Loucy (cell line): ENCODE data around the gene ZNF655.

Source experiments
- H2AFZ ChIP-seq: fragments of 200-600 bp; sonication (generic); 2 replicates; pipeline ENCODE4 v1.6.0; 2016; ENCODE audit warnings: antibody characterized with exemption, mild to moderate bottlenecking, low read length, moderate library complexity
- H3F3A ChIP-seq: fragments of 200-600 bp; 2 replicates; pipeline ENCODE4 v1.6.0; 2016; ENCODE audit warnings: antibody characterized with exemption, low read depth, mild to moderate bottlenecking
- H3K27me3 ChIP-seq: fragments of 200-600 bp; sonication (generic); 2 replicates; pipeline ENCODE4 v1.6.1; 2014; ENCODE audit warnings: low read length, mild to moderate bottlenecking; ENCODE audit not compliant: insufficient read depth, poor library complexity, severe bottlenecking
- H3K36me3 ChIP-seq: fragments of 200-600 bp; sonication (generic); 2 replicates; pipeline ENCODE4 v1.6.1; 2016; ENCODE audit warnings: low read length; ENCODE audit not compliant: insufficient read depth
- H3K4me1 ChIP-seq: fragments of 200-600 bp; sonication (generic); 2 replicates; pipeline ENCODE4 v1.5.1; 2014; ENCODE audit warnings: low read length, mild to moderate bottlenecking; ENCODE audit not compliant: insufficient read depth, poor library complexity, severe bottlenecking
- H3K4me2 ChIP-seq: fragments of 200-600 bp; sonication (generic); 2 replicates; pipeline ENCODE4 v1.6.0; 2014; ENCODE audit warnings: antibody characterized with exemption, low read length, low read depth, mild to moderate bottlenecking; ENCODE audit not compliant: poor library complexity, severe bottlenecking
- H3K4me3 ChIP-seq: fragments of 200-600 bp; sonication (generic); 2 replicates; pipeline ENCODE4 v1.5.1; 2014; ENCODE audit warnings: low read length, mild to moderate bottlenecking, mixed read lengths; ENCODE audit not compliant: poor library complexity, severe bottlenecking
- H3K79me2 ChIP-seq: fragments of 200-600 bp; sonication (generic); 2 replicates; pipeline ENCODE4 v1.6.1; 2014; ENCODE audit warnings: low read length; ENCODE audit not compliant: insufficient read depth
- H3K9ac ChIP-seq: fragments of 200-600 bp; sonication (generic); 2 replicates; pipeline ENCODE4 v1.6.0; 2014; ENCODE audit warnings: mild to moderate bottlenecking, low read depth, low read length, moderate library complexity; ENCODE audit not compliant: poor library complexity, severe bottlenecking
- H3K9me2 ChIP-seq: fragments of 200-600 bp; sonication (generic); replicated peaks from 2 replicates; pipeline ENCODE4 v1.6.1; 2016; ENCODE audit warnings: low read depth, low read length, mixed read lengths
- H3K9me3 ChIP-seq: fragments of 200-600 bp; sonication (generic); 2 replicates; pipeline ENCODE4 v1.6.1; 2014; ENCODE audit warnings: mild to moderate bottlenecking, antibody characterized with exemption, low read length, low read depth; ENCODE audit not compliant: insufficient read depth
- H4K20me1 ChIP-seq: fragments of 200-600 bp; sonication (generic); 2 replicates; pipeline ENCODE4 v1.6.0; 2014; ENCODE audit warnings: antibody characterized with exemption, low read length, mild to moderate bottlenecking; ENCODE audit not compliant: insufficient read depth, poor library complexity, severe bottlenecking
- EZH2phosphoT487 ChIP-seq: fragments of 200-600 bp; IDR thresholded peaks from 2 replicates; pipeline ENCODE4 v1.6.1; 2018; ENCODE audit warnings: antibody characterized with exemption, mild to moderate bottlenecking, moderate library complexity, borderline replicate concordance
- TF ChIP-seq, protein P1 (sequence below): fragments of 200-600 bp; sonication (generic); conservative IDR thresholded peaks from 2 replicates; pipeline ENCODE4 v1.5.1; 2014; ENCODE audit warnings: mild to moderate bottlenecking, antibody characterized with exemption, low read length

Gene ZNF655

DNA sequence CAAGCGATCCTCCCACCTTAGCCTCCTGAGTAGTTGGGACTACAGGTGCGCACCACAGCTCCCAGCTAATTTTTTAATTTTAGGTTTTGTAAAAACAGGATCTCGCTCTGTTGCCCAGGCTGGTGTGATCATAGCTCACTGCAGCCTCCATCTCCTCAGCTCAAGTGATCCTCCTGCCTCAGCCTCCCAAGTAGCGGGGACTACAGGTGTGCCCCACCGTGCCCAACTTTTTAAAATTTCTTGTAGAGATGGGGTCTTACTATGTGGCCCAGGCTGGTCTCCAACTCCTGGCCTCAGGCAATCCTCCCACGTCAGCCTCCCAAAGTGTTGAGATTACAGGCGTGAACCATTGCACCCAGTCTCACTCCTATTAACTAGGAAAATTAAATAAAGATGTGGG, 47.1 kb downstream of the ZNF655 start:
- H3K36me3 ChIP-seq, result no peaks in the 10 kb centered on the region
- H3K9me2 ChIP-seq, result no peaks in the 10 kb centered on the region
- no peaks in the 10 kb centered on the region for H3K4me1 ChIP-seq
- H3K79me2 ChIP-seq, result no peaks in the 10 kb centered on the region
- no peak overlapping the region for H3K4me3 ChIP-seq
- no peaks in the 10 kb centered on the region for H3F3A ChIP-seq
- no peak overlapping the region for H3K4me2 ChIP-seq
- no peaks in the 10 kb centered on the region for H4K20me1 ChIP-seq
- no peak overlapping the region for H2AFZ ChIP-seq
- no peaks in the 10 kb centered on the region for H3K9me3 ChIP-seq
- no peaks in the 10 kb centered on the region for H3K27me3 ChIP-seq
- no peak for TF ChIP-seq EZH2phosphoT487
- TF ChIP-seq, protein P1, sequence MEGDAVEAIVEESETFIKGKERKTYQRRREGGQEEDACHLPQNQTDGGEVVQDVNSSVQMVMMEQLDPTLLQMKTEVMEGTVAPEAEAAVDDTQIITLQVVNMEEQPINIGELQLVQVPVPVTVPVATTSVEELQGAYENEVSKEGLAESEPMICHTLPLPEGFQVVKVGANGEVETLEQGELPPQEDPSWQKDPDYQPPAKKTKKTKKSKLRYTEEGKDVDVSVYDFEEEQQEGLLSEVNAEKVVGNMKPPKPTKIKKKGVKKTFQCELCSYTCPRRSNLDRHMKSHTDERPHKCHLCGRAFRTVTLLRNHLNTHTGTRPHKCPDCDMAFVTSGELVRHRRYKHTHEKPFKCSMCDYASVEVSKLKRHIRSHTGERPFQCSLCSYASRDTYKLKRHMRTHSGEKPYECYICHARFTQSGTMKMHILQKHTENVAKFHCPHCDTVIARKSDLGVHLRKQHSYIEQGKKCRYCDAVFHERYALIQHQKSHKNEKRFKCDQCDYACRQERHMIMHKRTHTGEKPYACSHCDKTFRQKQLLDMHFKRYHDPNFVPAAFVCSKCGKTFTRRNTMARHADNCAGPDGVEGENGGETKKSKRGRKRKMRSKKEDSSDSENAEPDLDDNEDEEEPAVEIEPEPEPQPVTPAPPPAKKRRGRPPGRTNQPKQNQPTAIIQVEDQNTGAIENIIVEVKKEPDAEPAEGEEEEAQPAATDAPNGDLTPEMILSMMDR, result no peak
- H3K9ac ChIP-seq, result no peak overlapping the region

DNA sequence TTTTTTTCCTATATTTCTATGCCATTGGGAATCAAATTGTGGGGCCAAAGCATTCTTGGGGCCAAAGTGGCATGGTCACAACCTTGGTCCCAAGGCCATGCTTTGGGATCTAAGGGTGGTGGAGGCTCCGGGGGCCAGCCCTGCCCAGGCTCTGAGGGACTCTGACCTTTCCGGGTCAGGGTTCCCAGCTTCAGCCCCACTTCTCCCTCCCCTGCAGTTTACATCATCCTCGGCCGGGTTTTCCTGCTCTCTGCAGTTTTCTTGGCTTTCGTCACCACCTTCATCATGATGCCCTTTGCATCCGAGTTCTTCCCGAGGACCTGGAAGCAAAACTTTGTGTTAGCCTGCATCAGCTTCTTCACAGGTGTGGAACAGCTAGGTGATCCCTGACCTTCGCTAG, 48.1 kb downstream of the ZNF655 start:
- no peak overlapping the region for H3K4me2 ChIP-seq
- no peaks in the 10 kb centered on the region for H3K9me3 ChIP-seq
- no peak overlapping the region for H2AFZ ChIP-seq
- H3K9ac ChIP-seq, result no peak overlapping the region
- H3K9me2 ChIP-seq, result no peaks in the 10 kb centered on the region
- H3K36me3 ChIP-seq, result no peaks in the 10 kb centered on the region
- H4K20me1 ChIP-seq, result no peaks in the 10 kb centered on the region
- no peaks in the 10 kb centered on the region for H3K79me2 ChIP-seq
- no peaks in the 10 kb centered on the region for H3K4me1 ChIP-seq
- H3F3A ChIP-seq, result no peaks in the 10 kb centered on the region
- no peak overlapping the region for H3K4me3 ChIP-seq
- TF ChIP-seq EZH2phosphoT487, result no peak
- TF ChIP-seq, protein P1, result no peak
- H3K27me3 ChIP-seq, result no peaks in the 10 kb centered on the region

DNA sequence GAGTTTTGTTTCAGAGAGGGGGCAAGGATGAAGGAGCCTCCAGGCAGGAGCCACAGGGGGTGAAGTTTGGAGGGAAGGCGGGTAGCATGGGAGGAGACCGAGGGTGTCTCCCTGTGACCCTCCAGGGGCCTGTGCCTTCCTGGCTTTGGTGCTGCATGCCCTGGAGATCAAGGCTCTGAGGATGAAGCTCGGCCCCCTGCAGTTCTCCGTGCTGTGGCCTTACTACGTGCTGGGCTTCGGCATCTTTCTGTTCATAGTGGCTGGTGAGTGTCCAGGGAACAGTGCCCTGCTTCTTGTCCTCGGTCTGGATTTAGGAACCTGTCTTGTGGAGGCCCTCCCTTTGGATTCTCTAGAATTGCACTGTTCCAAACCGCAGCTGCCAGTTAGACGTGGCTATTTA, 49.1 kb downstream of the ZNF655 start:
- Histone ChIP-seq H3K27me3 (no peaks in the 10 kb centered on the region), H3K4me3 (no peak overlapping the region), H3K9me3 (no peaks in the 10 kb centered on the region), H3K36me3 (no peaks in the 10 kb centered on the region), H2AFZ (no peak overlapping the region), H3F3A (no peaks in the 10 kb centered on the region), H3K4me2 (no peak overlapping the region), H4K20me1 (no peaks in the 10 kb centered on the region), H3K4me1 (no peaks in the 10 kb centered on the region), H3K9ac (no peak overlapping the region), H3K9me2 (no peaks in the 10 kb centered on the region), H3K79me2 (no peaks in the 10 kb centered on the region)
- TF ChIP-seq, protein P1, result no peak
- TF ChIP-seq EZH2phosphoT487, result no peak
